Measurements from ENCODE around the gene TBC1D17. TPM values are rescaled to one million over a fixed set of nuclear protein-coding genes. Genes with fewer than 3 reads are reported as not detected.
A peak's percentile ranks its signal among the peaks of the same experiment; 100 is the strongest.

Gene TBC1D17
- total RNA-seq, 5 donors from 2014 or later (not counting 1 experiment from before 2014, with no cell fraction given) = 46.5 to 102 (median 88.6) TPM

DNA sequence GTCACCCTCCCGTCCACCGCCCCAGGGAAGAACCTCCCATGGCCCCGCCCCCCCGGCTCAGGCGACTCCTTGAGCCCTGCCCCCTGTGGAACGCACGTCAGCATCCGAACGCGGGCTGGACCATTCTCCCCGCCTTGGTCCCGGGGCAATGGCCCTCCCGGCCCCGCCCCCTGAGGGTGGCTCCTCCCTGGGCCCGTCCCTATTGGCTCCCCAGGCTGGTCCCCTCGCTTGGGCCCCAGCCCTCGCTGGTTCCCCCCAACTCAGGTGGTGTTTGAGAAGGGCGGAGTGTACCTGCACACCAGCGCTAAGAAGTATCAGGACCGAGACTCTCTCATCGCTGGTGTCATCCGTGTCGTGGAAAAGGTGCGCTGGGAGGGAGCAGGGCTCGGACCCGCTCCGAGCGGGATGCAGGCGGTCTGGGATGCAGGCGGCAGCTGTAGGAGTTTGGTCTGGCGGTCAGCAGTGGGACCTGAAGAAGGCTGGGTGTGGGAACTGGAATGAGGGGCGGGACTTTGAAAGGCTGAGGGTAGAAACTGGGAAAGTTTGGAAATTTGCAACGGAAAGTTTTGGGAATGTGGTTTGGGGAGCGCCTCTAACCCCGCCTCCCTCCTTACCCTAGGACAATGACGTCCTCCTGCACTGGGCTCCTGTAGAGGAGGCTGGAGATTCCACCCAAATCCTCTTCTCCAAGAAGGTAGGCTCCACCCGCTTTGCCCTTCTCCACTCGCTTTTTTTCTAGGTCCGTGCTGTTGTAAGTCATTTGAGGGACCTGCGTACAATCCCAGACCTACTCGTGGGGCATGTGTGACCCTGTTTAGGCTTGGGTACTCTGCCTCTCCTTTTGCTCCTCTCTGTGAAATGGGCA is 609 bp downstream of the TBC1D17 start:
- H3K27ac ChIP-seq (ENCODE audit: low read length) = peak overlapping the region; percentile 99
- H3K27ac Mint-ChIP-seq = no peak overlapping the region
- peak overlapping the region; percentile 68 to 75 for H3K4me3 ChIP-seq (ENCODE audit: control insufficient read depth in 1 of 2, extremely low read depth in 1 of 2, low read length in 1 of 2)
- H3K4me3 Mint-ChIP-seq = no peak overlapping the region
- no peaks in the 10 kb centered on the region for H3K9me3 Mint-ChIP-seq
- ChIA-PET POLR2A (interaction anchor here in 1 of 2 donors (1.1 kb wide), 1 partner anchor 10 kb away, joined by 6 read pairs; the partner anchor contains the start of gene PNKP), CTCF (no interaction called here)
- peaks cover 17 to 38% of the 10 kb centered on the region in 2 donors for H3K36me3 ChIP-seq (ENCODE audit: control insufficient read depth in 2 of 2, extremely low read depth in 1 of 2, insufficient read depth in 1 of 2, low read length in 1 of 2)
- no peaks in the 10 kb centered on the region for H3K9me3 ChIP-seq
- WGBS (ENCODE audit: insufficient coverage) = 9% methylated on average over 30 of the region's 41 CpGs
- no peaks in the 10 kb centered on the region for H3K27me3 ChIP-seq (replicated peaks in 1 of 2; ENCODE audit: control insufficient read depth in 2 of 2, extremely low read depth in 1 of 2, insufficient read depth in 2 of 2, low read length in 1 of 2)
- H3K36me3 Mint-ChIP-seq = peaks cover 19% of the 10 kb centered on the region
- peaks cover 10 to 29% of the 10 kb centered on the region in 2 experiments for H3K4me1 ChIP-seq (ENCODE audit: control insufficient read depth in 1 of 2, extremely low read depth in 1 of 2, insufficient read depth in 2 of 2, low read length in 2 of 2)
- no peaks in the 10 kb centered on the region for H3K27me3 Mint-ChIP-seq
- DNase-seq (peak in 34 of 35 experiments; percentile 92 to 99 (median 97)), ATAC-seq (replicated peaks in 1 of 4) (peak; percentile 61 to 67 (median 64))
- peaks cover 24 to 32% (median 28%) of the 10 kb centered on the region in 3 donors for H3K4me1 Mint-ChIP-seq

DNA sequence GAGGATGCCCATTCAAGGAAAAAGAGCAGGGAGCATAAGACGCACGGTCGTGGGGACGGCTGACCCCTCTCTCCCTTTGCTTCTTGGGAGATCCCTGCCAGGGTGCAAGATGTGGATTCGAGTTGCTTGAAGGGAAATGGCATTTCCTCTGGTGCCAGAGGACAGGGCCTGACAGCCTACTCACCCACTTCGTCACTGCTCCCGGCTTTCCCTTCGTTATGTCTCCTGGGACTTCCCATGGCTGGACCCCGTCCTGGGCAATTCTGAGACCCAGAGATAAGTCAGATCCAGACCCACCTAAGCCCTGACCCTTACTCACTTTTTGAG is 1.2 kb downstream of the TBC1D17 start:
- H3K27ac Mint-ChIP-seq = no peak overlapping the region
- peaks cover 25% of the 10 kb centered on the region for H3K36me3 Mint-ChIP-seq
- no peak for ATAC-seq (replicated peaks in 1 of 4)
- CTCF ChIA-PET = no interaction called here
- no peaks in the 10 kb centered on the region for H3K9me3 Mint-ChIP-seq
- peaks cover 10 to 29% of the 10 kb centered on the region in 2 experiments for H3K4me1 ChIP-seq (ENCODE audit: control insufficient read depth in 1 of 2, extremely low read depth in 1 of 2, insufficient read depth in 2 of 2, low read length in 2 of 2)
- H3K4me3 ChIP-seq (ENCODE audit: control insufficient read depth in 1 of 2, extremely low read depth in 1 of 2, low read length in 1 of 2) = no peak overlapping the region
- DNase-seq = no peak
- peak overlapping the region; percentile 99 for H3K27ac ChIP-seq (ENCODE audit: low read length)
- no peaks in the 10 kb centered on the region for H3K9me3 ChIP-seq
- WGBS (ENCODE audit: insufficient coverage) = 98% methylated on average over 4 of the region's 9 CpGs
- H3K4me3 Mint-ChIP-seq = peak overlapping the region in 1 of 3 donors; percentile 54
- H3K4me1 Mint-ChIP-seq = peaks cover 24 to 32% (median 28%) of the 10 kb centered on the region in 3 donors
- POLR2A ChIA-PET = no interaction called here
- peaks cover 17 to 44% of the 10 kb centered on the region in 2 donors for H3K36me3 ChIP-seq (ENCODE audit: control insufficient read depth in 2 of 2, extremely low read depth in 1 of 2, insufficient read depth in 1 of 2, low read length in 1 of 2)
- no peaks in the 10 kb centered on the region for H3K27me3 Mint-ChIP-seq
- no peaks in the 10 kb centered on the region for H3K27me3 ChIP-seq (replicated peaks in 1 of 2; ENCODE audit: control insufficient read depth in 2 of 2, extremely low read depth in 1 of 2, insufficient read depth in 2 of 2, low read length in 1 of 2)

DNA sequence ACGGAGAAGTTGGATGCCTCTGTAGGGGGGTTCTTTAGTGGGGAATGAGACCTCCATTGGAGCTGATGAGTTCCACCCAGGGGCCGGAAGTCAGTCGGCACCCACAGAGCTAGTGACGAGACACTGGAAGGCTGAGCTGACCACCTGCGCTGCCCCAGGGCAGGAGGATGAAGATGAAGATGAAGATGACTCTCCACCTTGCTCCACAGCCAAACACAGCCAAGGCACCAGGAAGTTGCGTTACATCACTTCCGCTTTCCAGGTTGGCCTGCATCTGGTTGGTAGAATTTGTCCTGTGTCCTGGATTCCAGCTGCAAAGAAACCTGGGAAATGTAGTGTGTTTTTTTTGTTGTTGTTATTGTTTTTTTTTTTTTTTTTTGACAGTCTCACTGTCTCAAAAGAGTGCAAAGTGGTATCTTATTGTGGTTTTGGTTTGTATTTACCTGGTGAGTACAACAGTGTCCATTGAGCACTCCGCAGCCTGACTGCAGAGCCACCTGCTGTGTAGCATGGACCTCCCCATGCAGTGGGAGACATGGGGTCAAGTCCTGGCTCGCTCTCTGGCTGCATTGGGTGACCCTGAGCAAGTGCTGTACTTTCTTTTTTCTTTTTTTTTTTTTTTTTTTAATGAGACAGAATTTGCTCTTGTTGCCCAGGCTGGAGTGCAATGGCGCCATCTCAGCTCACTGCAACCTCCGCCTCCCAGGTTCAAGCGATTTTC is 1.9 kb downstream of the TBC1D17 start:
- no peaks in the 10 kb centered on the region for H3K27me3 Mint-ChIP-seq
- 92% methylated on average over 3 of the region's 12 CpGs for WGBS (ENCODE audit: insufficient coverage)
- H3K27me3 ChIP-seq (replicated peaks in 1 of 2; ENCODE audit: control insufficient read depth in 2 of 2, extremely low read depth in 1 of 2, insufficient read depth in 2 of 2, low read length in 1 of 2) = no peaks in the 10 kb centered on the region
- H3K9me3 Mint-ChIP-seq = no peaks in the 10 kb centered on the region
- DNase-seq (no peak), ATAC-seq (replicated peaks in 1 of 4) (no peak)
- H3K4me1 Mint-ChIP-seq = peaks cover 24 to 31% (median 28%) of the 10 kb centered on the region in 3 donors
- H3K36me3 ChIP-seq (ENCODE audit: control insufficient read depth in 2 of 2, extremely low read depth in 1 of 2, insufficient read depth in 1 of 2, low read length in 1 of 2) = peaks cover 22 to 51% of the 10 kb centered on the region in 2 donors
- ChIA-PET POLR2A (interaction anchor here in 1 of 2 donors (0.6 to 0.7 kb wide), 2 partner anchors 48 to 171 kb away, joined by 3 to 10 read pairs; no protein-coding TSS in a partner anchor), CTCF (no interaction called here)
- peaks cover 10 to 29% of the 10 kb centered on the region in 2 experiments for H3K4me1 ChIP-seq (ENCODE audit: control insufficient read depth in 1 of 2, extremely low read depth in 1 of 2, insufficient read depth in 2 of 2, low read length in 2 of 2)
- H3K4me3 ChIP-seq (ENCODE audit: control insufficient read depth in 1 of 2, extremely low read depth in 1 of 2, low read length in 1 of 2) = no peak overlapping the region
- H3K27ac Mint-ChIP-seq = no peak overlapping the region
- H3K27ac ChIP-seq (ENCODE audit: low read length) = no peak overlapping the region
- no peaks in the 10 kb centered on the region for H3K9me3 ChIP-seq
- H3K36me3 Mint-ChIP-seq = peaks cover 28% of the 10 kb centered on the region
- peak overlapping the region in 2 of 3 donors; percentile 21 to 54 for H3K4me3 Mint-ChIP-seq

DNA sequence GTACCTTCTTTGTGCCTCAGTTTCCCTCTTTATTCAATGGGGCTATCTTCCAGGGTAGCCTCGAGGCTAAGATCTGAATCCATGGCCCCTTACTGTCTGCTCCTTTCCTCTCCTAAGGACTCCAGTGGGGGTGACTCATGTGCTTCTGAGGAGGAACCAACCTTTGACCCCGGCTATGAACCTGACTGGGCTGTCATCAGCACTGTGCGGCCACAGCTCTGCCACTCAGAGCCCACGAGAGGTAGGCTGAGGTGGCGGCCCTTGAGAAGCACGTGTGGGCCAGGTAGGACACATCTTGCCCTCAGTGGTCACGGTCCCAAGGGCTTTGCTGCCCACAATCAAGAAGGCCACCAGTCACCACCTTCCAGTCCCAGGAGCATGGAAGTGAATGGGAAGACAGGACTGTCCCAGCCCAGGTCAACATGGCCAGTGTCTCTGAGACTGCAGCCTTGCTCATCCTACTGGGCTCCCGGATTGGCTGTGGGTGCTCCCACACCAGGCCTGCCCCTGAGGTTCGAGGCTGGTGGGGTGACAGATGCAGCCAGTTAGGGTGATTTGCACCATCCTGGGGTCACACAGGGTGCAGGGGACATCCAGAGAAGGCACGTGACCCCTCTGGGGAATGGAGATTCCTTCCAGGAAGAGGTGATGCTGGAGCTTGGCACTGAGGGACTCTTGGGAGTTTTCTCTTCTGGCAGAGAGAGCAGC is 2.8 kb downstream of the TBC1D17 start:
- H3K27ac ChIP-seq (ENCODE audit: low read length) = no peak overlapping the region
- Mint-ChIP-seq H3K36me3 (peaks cover 35% of the 10 kb centered on the region), H3K9me3 (no peaks in the 10 kb centered on the region), H3K27ac (no peak overlapping the region), H3K4me1 (peaks cover 23 to 26% (median 25%) of the 10 kb centered on the region in 3 donors), H3K27me3 (no peaks in the 10 kb centered on the region), H3K4me3 (no peak overlapping the region)
- DNase-seq (no peak), ATAC-seq (replicated peaks in 1 of 4) (no peak)
- no peak overlapping the region for H3K4me3 ChIP-seq (ENCODE audit: control insufficient read depth in 1 of 2, extremely low read depth in 1 of 2, low read length in 1 of 2)
- ChIA-PET CTCF (no interaction called here), POLR2A (interaction anchor here in 1 of 2 donors (0.7 kb wide), 1 partner anchor 170 kb away, joined by 10 read pairs; no protein-coding TSS in a partner anchor)
- 87% methylated on average over 7 of the region's 10 CpGs for WGBS (ENCODE audit: insufficient coverage)
- H3K36me3 ChIP-seq (ENCODE audit: control insufficient read depth in 2 of 2, extremely low read depth in 1 of 2, insufficient read depth in 1 of 2, low read length in 1 of 2) = peaks cover 28 to 57% of the 10 kb centered on the region in 2 donors
- peaks cover 10 to 26% of the 10 kb centered on the region in 2 experiments for H3K4me1 ChIP-seq (ENCODE audit: control insufficient read depth in 1 of 2, extremely low read depth in 1 of 2, insufficient read depth in 2 of 2, low read length in 2 of 2)
- H3K27me3 ChIP-seq (replicated peaks in 1 of 2; ENCODE audit: control insufficient read depth in 2 of 2, extremely low read depth in 1 of 2, insufficient read depth in 2 of 2, low read length in 1 of 2) = no peaks in the 10 kb centered on the region
- no peaks in the 10 kb centered on the region for H3K9me3 ChIP-seq

DNA sequence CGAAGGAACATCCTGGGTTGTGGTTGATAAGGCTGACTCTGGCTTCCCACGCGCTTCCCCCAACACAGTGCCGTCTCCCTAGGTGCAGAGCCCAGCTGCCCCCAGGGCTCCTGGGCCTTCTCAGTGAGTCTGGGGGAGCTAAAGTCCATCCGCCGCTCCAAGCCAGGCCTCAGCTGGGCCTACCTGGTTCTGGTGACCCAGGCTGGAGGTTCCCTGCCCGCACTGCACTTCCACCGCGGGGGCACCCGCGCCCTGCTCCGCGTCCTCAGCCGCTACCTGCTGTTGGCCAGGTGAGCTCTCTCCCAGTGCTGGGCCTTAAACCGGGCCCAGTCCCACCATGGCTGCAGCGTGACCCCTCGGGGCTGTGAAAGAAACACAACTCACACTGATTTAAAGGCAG is 3.7 kb downstream of the TBC1D17 start:
- no peak overlapping the region for H3K4me3 ChIP-seq (ENCODE audit: control insufficient read depth in 1 of 2, extremely low read depth in 1 of 2, low read length in 1 of 2)
- ATAC-seq (replicated peaks in 1 of 4) = no peak
- peaks cover 28 to 57% of the 10 kb centered on the region in 2 donors for H3K36me3 ChIP-seq (ENCODE audit: control insufficient read depth in 2 of 2, extremely low read depth in 1 of 2, insufficient read depth in 1 of 2, low read length in 1 of 2)
- Mint-ChIP-seq H3K9me3 (no peaks in the 10 kb centered on the region), H3K27me3 (no peaks in the 10 kb centered on the region), H3K4me1 (peaks cover 15 to 20% (median 18%) of the 10 kb centered on the region in 3 donors), H3K4me3 (no peak overlapping the region), H3K27ac (no peak overlapping the region), H3K36me3 (peaks cover 38% of the 10 kb centered on the region)
- no peaks in the 10 kb centered on the region for H3K9me3 ChIP-seq
- no peak for DNase-seq
- ChIA-PET CTCF (interaction anchor here (0.5 to 0.6 kb wide), 2 partner anchors 71 to 354 kb away, joined by 3 read pairs; partner anchors contain the start of gene RCN3 (in 1 of the 2)), POLR2A (no interaction called here)
- H3K27ac ChIP-seq (ENCODE audit: low read length) = no peak overlapping the region
- peaks cover 6 to 18% of the 10 kb centered on the region in 2 experiments for H3K4me1 ChIP-seq (ENCODE audit: control insufficient read depth in 1 of 2, extremely low read depth in 1 of 2, insufficient read depth in 2 of 2, low read length in 2 of 2)
- 98% methylated on average over 12 of the region's 17 CpGs for WGBS (ENCODE audit: insufficient coverage)
- H3K27me3 ChIP-seq (replicated peaks in 1 of 2; ENCODE audit: control insufficient read depth in 2 of 2, extremely low read depth in 1 of 2, insufficient read depth in 2 of 2, low read length in 1 of 2) = no peaks in the 10 kb centered on the region
